Measurements from ENCODE around the gene PNPO.
"Not testable (repeated sequence)": the region's sequence is repeated elsewhere in the genome, so short reads cannot be mapped to it uniquely, and the experiment has no call there.

The PNPO gene

DNA sequence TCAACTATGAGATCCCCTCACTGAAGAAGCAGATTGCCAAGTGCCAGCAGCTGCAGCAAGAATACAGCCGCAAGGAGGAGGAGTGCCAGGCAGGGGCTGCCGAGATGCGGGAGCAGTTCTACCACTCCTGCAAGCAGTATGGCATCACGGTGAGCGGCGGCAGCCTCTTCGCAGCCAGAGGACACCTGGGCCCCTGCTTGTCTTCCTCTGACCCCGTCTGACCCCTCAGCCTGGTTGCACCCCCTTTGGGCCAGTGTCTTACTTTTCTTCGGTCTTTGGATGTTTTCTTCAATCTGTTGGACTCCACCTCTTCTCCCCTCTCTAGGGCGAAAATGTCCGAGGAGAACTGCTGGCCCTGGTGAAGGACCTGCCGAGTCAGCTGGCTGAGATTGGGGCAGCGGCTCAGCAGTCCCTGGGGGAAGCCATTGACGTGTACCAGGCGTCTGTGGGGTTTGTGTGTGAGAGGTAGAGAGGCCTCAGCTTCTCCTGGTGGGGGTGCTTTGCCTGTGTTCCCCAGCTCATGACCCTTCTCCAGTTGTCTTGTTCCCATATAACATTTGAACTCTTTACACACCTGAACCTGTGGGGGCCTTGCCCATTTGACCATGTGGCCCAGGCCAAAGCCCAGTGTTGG, 33.9 kb downstream of the PNPO start:
- DNase-seq (ENCODE audit: low read depth, low spot score), result no peak

GRCh38 chr17:47975823-47976205, 34.4 kb downstream of the PNPO start:
- no peak for DNase-seq (ENCODE audit: low read depth, low spot score)

DNA sequence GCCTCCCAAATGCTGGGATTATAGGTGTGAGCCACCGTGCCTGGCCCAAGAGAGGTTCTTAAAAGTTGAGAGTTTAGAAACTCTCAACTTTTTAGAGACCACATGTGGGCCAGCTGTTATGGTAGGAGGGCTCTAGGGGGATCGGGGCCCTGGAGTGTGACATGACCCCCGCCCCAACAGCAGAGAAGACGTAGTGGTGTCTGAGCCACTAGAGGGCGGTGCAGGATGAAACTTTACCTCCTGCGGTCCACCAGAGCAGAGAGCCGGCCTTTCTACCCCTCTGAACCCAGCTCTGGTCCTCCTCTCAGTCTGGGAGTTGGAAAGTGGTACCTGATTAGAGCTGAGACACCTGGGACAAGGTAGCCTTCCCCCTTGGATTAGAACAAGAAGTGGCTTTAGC, 37.0 kb downstream of the PNPO start:
- DNase-seq (ENCODE audit: low read depth, low spot score), result no peak

DNA sequence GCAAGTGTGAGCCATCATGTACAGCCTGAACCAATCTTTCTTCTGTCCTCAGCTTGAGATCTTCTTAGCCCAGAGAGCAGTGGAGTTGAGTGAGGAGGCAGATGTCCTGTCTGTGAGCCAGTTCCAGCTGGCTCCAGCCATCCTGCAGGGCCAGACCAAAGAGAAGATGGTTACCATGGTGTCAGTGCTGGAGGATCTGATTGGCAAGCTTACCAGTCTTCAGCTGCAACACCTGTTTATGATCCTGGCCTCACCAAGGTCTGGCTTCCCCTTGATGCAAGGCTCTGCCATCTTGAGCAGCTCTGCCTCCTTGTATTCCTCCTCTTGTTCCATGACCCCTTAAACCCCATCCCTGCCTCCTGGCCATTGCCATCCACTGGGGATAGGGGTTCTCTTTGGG, 39.2 kb downstream of the PNPO start:
- DNase-seq (ENCODE audit: low read depth, low spot score), result no peak

GRCh38 chr17:47981462-47981861, 40.1 kb downstream of the PNPO start:
- DNase-seq (ENCODE audit: low read depth, low spot score), result no peak

- DNase-seq (ENCODE audit: low read depth, low spot score), result no peak
Measured at GRCh38 chr17:47982091-47982617, 40.8 kb downstream of the PNPO start.

GRCh38 chr17:47982645-47983390, 41.4 kb downstream of the PNPO start:
- DNase-seq (ENCODE audit: low read depth, low spot score), result no peak

GRCh38 chr17:47983492-47984223, 42.3 kb downstream of the PNPO start:
- DNase-seq (ENCODE audit: low read depth, low spot score), result no peak

GRCh38 chr17:47986520-47986919, 45.1 kb downstream of the PNPO start:
- no peak for DNase-seq (ENCODE audit: low read depth, low spot score)

- DNase-seq (ENCODE audit: low read depth, low spot score), result no peak
Measured at GRCh38 chr17:47987240-47987835, 46.0 kb downstream of the PNPO start.

DNA sequence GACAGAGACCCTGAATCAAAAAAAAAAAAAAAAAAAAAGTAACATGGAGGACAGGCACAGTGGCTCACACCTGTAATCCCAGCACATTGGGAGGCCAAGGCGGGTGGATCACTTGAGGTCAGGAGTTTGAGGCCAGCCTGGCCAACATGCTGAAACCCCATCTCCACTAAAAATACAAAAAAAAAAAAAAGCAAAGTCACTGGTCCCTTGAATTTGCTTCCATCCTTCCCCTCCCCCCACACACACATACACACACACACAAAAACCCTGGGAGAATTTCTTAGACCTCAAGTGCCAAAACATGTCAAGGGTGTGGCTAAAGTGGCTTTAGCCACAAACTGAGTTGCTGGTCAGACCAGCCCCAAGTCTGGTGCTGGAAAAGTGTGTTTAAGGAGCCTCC, 47.1 kb downstream of the PNPO start:
- not testable (repeated sequence) for DNase-seq (ENCODE audit: low read depth, low spot score)

DNA sequence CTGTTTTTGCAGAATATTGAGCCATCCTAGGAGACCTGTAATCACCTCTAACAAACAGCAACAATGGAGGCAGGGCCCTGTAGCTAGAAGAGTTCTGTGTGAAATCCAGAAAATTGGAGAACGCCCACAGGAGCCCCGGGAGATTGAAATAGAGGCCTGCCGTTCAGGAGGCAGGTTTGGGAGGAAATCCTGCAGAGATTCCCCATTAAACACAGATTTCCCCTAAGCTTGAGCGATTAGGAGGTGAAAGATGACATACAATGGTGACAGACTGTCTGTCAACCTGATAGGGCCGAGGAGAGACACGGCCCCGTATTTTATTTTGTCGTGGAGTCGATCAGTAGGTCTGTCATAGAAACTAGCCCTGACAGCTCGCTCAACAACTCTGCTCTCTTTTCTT, 47.8 kb downstream of the PNPO start:
- no peak for DNase-seq (ENCODE audit: low read depth, low spot score)

DNA sequence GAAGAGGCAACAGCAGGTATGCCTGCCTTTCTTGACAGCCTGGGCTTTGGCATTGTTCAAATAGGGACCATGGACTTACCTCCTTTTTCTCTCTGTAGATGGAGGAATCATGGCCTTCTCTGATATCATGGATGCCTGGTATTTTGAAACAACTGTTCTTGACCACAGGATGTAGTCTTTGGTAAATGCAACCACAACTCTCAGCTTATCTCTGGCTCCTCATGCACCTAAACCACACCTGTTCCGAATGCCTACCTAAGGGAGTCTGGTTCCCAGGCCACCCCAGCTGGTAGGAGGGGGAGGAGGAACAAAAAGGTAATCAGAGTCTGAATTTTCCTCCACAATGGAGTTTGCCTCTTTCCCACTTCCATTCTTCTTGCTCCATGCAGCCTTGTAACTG, 48.3 kb downstream of the PNPO start:
- DNase-seq (ENCODE audit: low read depth, low spot score), result no peak

DNA sequence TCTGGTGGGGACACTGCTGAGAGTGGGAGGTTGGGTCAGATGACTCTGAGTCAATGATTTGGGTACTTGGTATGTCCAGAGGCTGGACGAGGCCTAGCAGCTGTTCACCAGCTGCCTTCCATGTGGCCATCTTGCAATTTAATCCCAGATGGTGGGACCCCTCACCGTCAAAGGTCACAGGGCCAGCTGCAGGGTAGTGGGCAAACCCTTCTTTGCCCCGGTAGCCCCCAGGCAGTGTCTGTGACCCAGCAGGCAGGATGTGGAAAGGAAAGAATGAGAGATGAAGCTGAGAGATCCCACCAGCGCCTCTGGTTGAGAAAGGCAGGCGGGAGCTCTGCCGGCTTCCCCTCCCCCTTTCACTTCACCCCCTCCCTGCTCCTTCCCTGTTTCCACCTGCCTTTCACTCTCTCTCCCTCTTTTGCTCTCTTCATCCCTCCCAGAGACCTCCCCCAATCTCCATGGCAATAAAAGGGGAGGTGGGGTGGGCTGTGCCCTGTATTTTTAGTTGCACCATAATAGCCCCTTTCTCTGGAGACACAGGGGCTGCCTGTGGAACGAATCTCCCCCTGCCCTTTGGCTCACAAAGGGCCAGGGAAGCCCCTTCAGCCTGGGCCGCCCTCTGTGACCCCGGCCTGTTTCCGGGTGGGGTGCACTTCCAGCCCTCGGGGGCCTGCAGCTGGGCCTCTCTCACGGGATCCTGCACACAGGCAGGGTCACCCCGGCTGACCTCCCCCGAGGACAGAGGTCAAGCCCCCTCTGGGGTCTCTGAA, 49.8 kb downstream of the PNPO start:
- no peak for DNase-seq (ENCODE audit: low read depth, low spot score)

DNA sequence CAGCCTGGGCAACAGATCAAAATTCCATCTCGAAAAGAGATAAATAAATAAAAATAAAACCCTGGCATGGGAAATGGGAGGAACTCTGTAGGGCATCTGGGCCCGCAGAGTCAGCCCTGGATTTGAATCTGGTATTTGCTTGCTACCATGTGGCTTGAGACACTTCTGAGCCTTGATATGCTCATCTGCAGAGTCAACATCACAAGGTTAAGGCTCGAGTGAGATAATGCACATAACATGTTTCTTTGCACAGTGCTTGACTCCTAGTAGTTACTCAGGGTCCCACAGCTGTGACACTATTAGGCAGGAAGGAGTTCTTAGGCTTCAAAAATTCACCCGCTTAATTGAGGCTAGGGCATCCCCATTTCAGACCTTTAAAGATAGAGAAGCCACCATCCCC, 50.8 kb downstream of the PNPO start:
- DNase-seq (ENCODE audit: low read depth, low spot score), result no peak

GRCh38 chr17:47993031-47993564, 51.7 kb downstream of the PNPO start:
- no peak for DNase-seq (ENCODE audit: low read depth, low spot score)

- no peak for DNase-seq (ENCODE audit: low read depth, low spot score)
Measured at GRCh38 chr17:47993964-47994363, 52.6 kb downstream of the PNPO start.

DNA sequence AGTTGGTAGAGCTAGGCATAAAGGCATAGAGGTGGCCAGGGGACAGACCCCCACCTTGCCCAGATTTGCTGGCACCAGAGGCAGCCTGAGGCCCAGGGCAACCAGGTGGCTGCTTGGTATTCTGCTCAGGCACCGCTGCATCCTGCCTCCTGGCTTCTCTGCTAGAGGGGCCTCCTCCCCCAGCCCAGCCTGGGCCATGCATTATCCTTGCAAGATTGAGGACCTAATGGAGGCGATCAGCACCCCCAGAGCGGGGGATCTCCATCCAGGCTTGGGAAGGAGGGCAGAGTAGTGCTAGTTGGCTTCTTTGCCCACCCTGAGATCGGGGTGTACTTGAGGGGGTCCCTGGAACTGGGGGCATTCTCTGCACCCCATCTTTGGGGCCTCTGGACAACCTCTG, 53.4 kb downstream of the PNPO start:
- DNase-seq (ENCODE audit: low read depth, low spot score), result no peak

DNA sequence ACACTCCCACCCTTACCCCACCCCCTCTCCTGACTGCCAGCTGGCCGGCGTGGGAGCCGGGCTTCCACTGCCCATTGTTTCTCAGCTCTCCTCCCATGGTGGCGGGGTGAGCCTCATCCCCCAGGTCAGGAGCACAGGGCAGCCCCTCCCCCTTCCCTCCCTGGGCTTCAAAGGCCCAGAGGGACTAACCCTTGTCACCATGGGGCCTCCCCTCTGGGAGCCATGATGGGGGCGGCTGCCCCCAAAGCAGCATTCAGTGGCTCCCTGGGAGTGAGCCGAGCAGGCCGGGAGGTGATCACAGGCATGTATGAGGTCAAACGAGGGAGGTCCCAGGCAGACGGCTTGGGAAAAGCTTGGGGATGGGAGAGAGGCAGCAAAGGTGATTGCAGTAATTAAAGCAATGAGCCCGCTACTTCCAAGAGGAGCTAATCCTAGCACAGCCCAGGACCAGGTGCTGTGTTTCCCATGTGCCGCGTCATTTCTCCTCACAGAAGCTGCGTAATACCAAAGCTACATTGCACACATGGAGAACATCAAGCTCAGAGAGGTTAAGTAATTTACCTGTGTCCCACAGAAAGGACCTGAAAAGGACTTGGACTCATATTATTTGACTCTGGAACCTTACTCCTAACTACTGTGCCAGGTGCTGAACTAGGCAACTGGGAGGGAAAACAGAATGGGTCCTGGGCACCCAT, 54.0 kb downstream of the PNPO start:
- no peak for DNase-seq (ENCODE audit: low read depth, low spot score)

DNA sequence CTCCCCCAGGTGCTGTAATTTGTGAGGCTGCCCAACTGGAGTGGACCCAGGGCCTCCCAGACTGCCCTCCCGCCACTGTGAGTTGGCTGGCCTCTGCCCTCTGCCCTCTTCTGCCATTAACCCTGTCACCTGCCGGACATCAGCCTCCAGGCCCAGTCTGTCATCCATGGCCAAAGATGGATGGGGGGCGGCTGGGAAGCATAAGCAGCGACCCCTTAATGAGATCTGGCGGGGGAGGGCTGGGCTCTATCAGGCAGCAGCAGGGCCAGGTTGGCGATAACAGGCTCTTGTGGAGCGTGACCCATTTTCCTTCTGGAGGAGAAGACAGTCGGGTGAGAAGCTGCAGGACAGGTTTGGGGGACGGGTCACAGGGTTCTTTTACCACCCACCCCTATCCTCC, 54.8 kb downstream of the PNPO start:
- DNase-seq (ENCODE audit: low read depth, low spot score), result no peak

GRCh38 chr17:47997586-47997985, 56.2 kb downstream of the PNPO start:
- no peak for DNase-seq (ENCODE audit: low read depth, low spot score)
